T follicular helper cell (primary cell): ENCODE measurements around the gene AQP12B.

Experiments
- DNase-seq: peaks from one replicate; pipeline ENCODE4 v3.0.0-alpha.2; 2020; ENCODE audit warnings: low read depth

AQP12B gene

GRCh38 chr2:240717681-240718581 lies 35.2 kb upstream of the AQP12B start:
- DNase-seq: no peak

GRCh38 chr2:240717181-240717641 lies 34.5 kb upstream of the AQP12B start:
- no peak for DNase-seq

GRCh38 chr2:240716130-240716798 lies 33.6 kb upstream of the AQP12B start:
- no peak for DNase-seq

GRCh38 chr2:240714747-240715725 lies 32.4 kb upstream of the AQP12B start:
- DNase-seq: no peak

GRCh38 chr2:240713928-240714746 lies 31.5 kb upstream of the AQP12B start:
- no peak for DNase-seq

GRCh38 chr2:240713071-240713927 lies 30.6 kb upstream of the AQP12B start:
- no peak for DNase-seq

- DNase-seq: no peak
These were observed 29.4 kb upstream of the AQP12B start for GRCh38 chr2:240712121-240712520.

GRCh38 chr2:240711701-240712100 lies 29.0 kb upstream of the AQP12B start:
- no peak for DNase-seq

- DNase-seq: no peak
These were observed 28.6 kb upstream of the AQP12B start for GRCh38 chr2:240711296-240711695.

- DNase-seq: no peak
These were observed 25.8 kb upstream of the AQP12B start for GRCh38 chr2:240708457-240708856.

GRCh38 chr2:240707821-240708220 lies 25.1 kb upstream of the AQP12B start:
- DNase-seq: no peak

GRCh38 chr2:240707043-240707756 lies 24.5 kb upstream of the AQP12B start:
- DNase-seq: no peak

GRCh38 chr2:240705204-240705791 lies 22.6 kb upstream of the AQP12B start:
- no peak for DNase-seq

- no peak for DNase-seq
These were observed 22.0 kb upstream of the AQP12B start for GRCh38 chr2:240704651-240705050.

GRCh38 chr2:240703417-240704341 lies 21.0 kb upstream of the AQP12B start:
- DNase-seq: no peak

GRCh38 chr2:240702640-240703011 lies 19.9 kb upstream of the AQP12B start:
- DNase-seq: no peak

- DNase-seq: no peak
These were observed 19.3 kb upstream of the AQP12B start for GRCh38 chr2:240701736-240702639.
